Endothelial cell of umbilical vein (primary cell): Measurements from ENCODE around the gene ITPRIP. TPM values are rescaled to one million over a fixed set of nuclear protein-coding genes. Genes with fewer than 3 reads are reported as not detected.

Experiments used
- BruUV-seq: library from RNA; stranded (reverse); fragments of 400-500 nt; replicated peaks from 2 replicates; lab custom pipeline; 2021; lab: Mats Ljungman, UMichigan
- CTCF ChIA-PET: fragments of 300-600, 350-600 bp; sonication (Branson Sonifier 250); formaldehyde crosslinking; loops from one replicate; lab custom pipeline; 2021; ENCODE audit warnings: antibody characterized with exemption, inconsistent platforms; lab: Charles Lee
- POLR2A ChIA-PET: fragments of 300-600, 350-600 bp; sonication (Branson Sonifier 250); formaldehyde crosslinking; loops from one replicate; lab custom pipeline; 2021; ENCODE audit warnings: antibody characterized with exemption, inconsistent platforms; lab: Charles Lee
- DNase-seq: peaks from one replicate; pipeline ENCODE4 v3.0.0-alpha.2; 2011; ENCODE audit warnings: low read depth, low spot score
- FAIRE-seq: peaks from 2 replicates; lab custom pipeline; 2011; peaks lifted over from hg19 to GRCh38; lab: Jason Lieb, UNC
- H2AFZ ChIP-seq: 2 replicates; pipeline ENCODE4 v1.6.0; 2012; ENCODE audit warnings: low read depth, low read length, control low read depth, inconsistent platforms
- H3K27ac ChIP-seq: 2 replicates; pipeline ENCODE4 v1.5.1; 2011; ENCODE audit warnings: low read depth, mild to moderate bottlenecking, control low read depth, low read length, moderate library complexity; ENCODE audit not compliant: insufficient read depth
- H3K27me3 ChIP-seq, 2 experiments: 2 replicates each; pipeline versions ENCODE4 v1.6.0 to v1.6.1; 2011; ENCODE audit warnings: low read length in 2 of 2, mixed read lengths in 1 of 2; ENCODE audit not compliant: control insufficient read depth in 2 of 2, insufficient read depth in 2 of 2
- H3K36me3 ChIP-seq, 2 experiments: 2 replicates in 1 of 2; 3 replicates in 1 of 2; pipeline ENCODE4 v1.5.1; 2011; ENCODE audit warnings: low read length in 2 of 2, mild to moderate bottlenecking in 1 of 2, moderate library complexity in 1 of 2; ENCODE audit not compliant: control insufficient read depth in 2 of 2, insufficient read depth in 2 of 2; ENCODE audit errors: extremely low read depth in 1 of 2
- H3K4me1 ChIP-seq: 3 replicates; pipeline ENCODE4 v1.5.1; 2011; ENCODE audit warnings: mild to moderate bottlenecking, low read length; ENCODE audit not compliant: control insufficient read depth, insufficient read depth; ENCODE audit errors: extremely low read depth
- H3K4me2 ChIP-seq: 2 replicates; pipeline ENCODE4 v1.6.1; 2011; ENCODE audit warnings: low read length, control low read depth, mixed read lengths; ENCODE audit not compliant: insufficient read depth
- H3K4me3 ChIP-seq, 3 experiments: fragments of 200-600 bp in 1 of 3; sonication (generic), shearing (Covaris generic) in 1 of 3; replicated peaks in 1 of 3; 2 replicates each; pipeline ENCODE4 v1.5.1; 2011 to 2016; ENCODE audit warnings: control low read depth in 3 of 3, low read length in 3 of 3, mild to moderate bottlenecking in 2 of 3, inconsistent platforms in 1 of 3, low read depth in 1 of 3, moderate library complexity in 1 of 3; ENCODE audit not compliant: insufficient read depth in 1 of 3
- H3K79me2 ChIP-seq: 2 replicates; pipeline ENCODE4 v1.6.0; 2012; ENCODE audit warnings: low read length, inconsistent platforms; ENCODE audit not compliant: control insufficient read depth, insufficient read depth
- H3K9ac ChIP-seq: replicated peaks from 2 replicates; pipeline ENCODE3; 2011; ENCODE audit warnings: low read length, control low read depth; ENCODE audit not compliant: insufficient read depth; ENCODE audit errors: extremely low read depth
- H3K9me1 ChIP-seq: replicated peaks from 3 replicates; pipeline ENCODE4 v1.6.0; 2011; ENCODE audit warnings: mild to moderate bottlenecking, low read length; ENCODE audit not compliant: control insufficient read depth, insufficient read depth; ENCODE audit errors: extremely low read depth
- H3K9me3 ChIP-seq: replicated peaks from 2 replicates; pipeline ENCODE4 v1.5.1; 2012; ENCODE audit warnings: low read length, inconsistent platforms; ENCODE audit not compliant: control insufficient read depth, insufficient read depth
- H4K20me1 ChIP-seq: replicated peaks from 2 replicates; pipeline ENCODE3; 2011; ENCODE audit warnings: mild to moderate bottlenecking, low read length; ENCODE audit not compliant: control insufficient read depth, insufficient read depth; ENCODE audit errors: extremely low read depth
- CTCF ChIP-seq, 2 donors: IDR thresholded peaks; 1 replicate in 1 of 2; 2 replicates in 1 of 2; pipeline ENCODE4 v1.5.1; 2011; ENCODE audit warnings: low read length in 2 of 2, mild to moderate bottlenecking in 2 of 2, moderate library complexity in 2 of 2, control low read depth in 1 of 2, inconsistent platforms in 1 of 2, low read depth in 1 of 2; ENCODE audit not compliant: insufficient read depth in 1 of 2; ENCODE audit errors: extremely low read depth in 1 of 2
- EZH2 ChIP-seq: IDR thresholded peaks from 2 replicates; pipeline ENCODE4 v1.6.1; 2012; ENCODE audit warnings: borderline replicate concordance, low read depth, mild to moderate bottlenecking, moderate library complexity, low read length, inconsistent platforms; ENCODE audit not compliant: severe bottlenecking
- FOS ChIP-seq: IDR thresholded peaks from 2 replicates; pipeline ENCODE4 v1.6.1; 2011; ENCODE audit warnings: mild to moderate bottlenecking, low read length, moderate library complexity, borderline replicate concordance; ENCODE audit not compliant: insufficient read depth
- GATA2 ChIP-seq: IDR thresholded peaks from 2 replicates; pipeline ENCODE4 v1.7.0; 2011; ENCODE audit warnings: low read depth, mild to moderate bottlenecking, moderate library complexity, mixed read lengths, low read length; ENCODE audit not compliant: insufficient read length, insufficient read depth
- JUN ChIP-seq: IDR thresholded peaks from 2 replicates; pipeline ENCODE4 v1.6.1; 2011; ENCODE audit warnings: borderline replicate concordance, low read depth; ENCODE audit not compliant: insufficient read length, insufficient read depth
- MAX ChIP-seq: IDR thresholded peaks from 2 replicates; pipeline ENCODE4 v1.6.1; 2011; ENCODE audit not compliant: insufficient read depth, insufficient read length
- MYC ChIP-seq: IDR thresholded peaks from one replicate; pipeline ENCODE4 v1.6.1; 2011; ENCODE audit warnings: mild to moderate bottlenecking, low read depth, low read length
- POLR2A ChIP-seq: IDR thresholded peaks from 2 replicates; pipeline ENCODE4 v1.6.1; 2012; ENCODE audit warnings: low read depth, mild to moderate bottlenecking, control low read depth, low read length
- POLR2AphosphoS5 ChIP-seq: IDR thresholded peaks from 2 replicates; pipeline ENCODE4 v1.6.1; 2012; ENCODE audit warnings: low read depth, mild to moderate bottlenecking, control low read depth, low read length, moderate library complexity; ENCODE audit not compliant: insufficient read depth
- dilution Hi-C: fragments of 300-500 bp; cut with MboI; formaldehyde crosslinking; loops from one replicate; pipeline ENCODE4 v1.15.0; 2019; ENCODE audit warnings: low sequenced_read_pairs; ENCODE audit not compliant: extremely low pct_ligation_motif_present
- intact Hi-C: fragments of 100-400 bp; cut with micrococcal nuclease; formaldehyde crosslinking; loops from one replicate; pipeline ENCODE4 v1.10.0; 2022
- polyA plus RNA-seq, 4 experiments: library from polyadenylated mRNA; depleted of rRNA in 3 of 4; stranded (reverse) in 3 of 4; unstranded in 1 of 4; fragments of >200 nt; gene quantifications; 2 replicates each; pipeline versions ENCODE4 v1.2.1 to v1.2.3, GENCODE V29; 2011 to 2012; ENCODE audit warnings: missing spikeins in 1 of 4
- total RNA-seq: library from RNA; stranded (reverse); gene quantifications from 2 replicates; pipeline ENCODE4 v1.2.3, GENCODE V29; 2021

Gene ITPRIP
- total and polyA plus RNA-seq, 2 donors (not counting 3 experiments of a cell fraction or from before 2014, with no cell fraction given) = 31.4 to 33.2 TPM

GRCh38 chr10:104330168-104331110 is 7.8 kb downstream of the ITPRIP start:
- intact Hi-C loops = loop anchor here (1.0 to 10.0 kb wide), 4 partner anchors 9 to 426 kb away; no protein-coding TSS in a partner anchor
- POLR2A ChIA-PET = interaction anchor here (1.2 kb wide), 1 partner anchor 24 kb away, joined by 4 read pairs; no protein-coding TSS in a partner anchor
- Histone ChIP-seq H3K27me3 (no peaks in the 10 kb centered on the region), H3K36me3 (peaks cover 2 to 7% of the 10 kb centered on the region in 2 experiments), H3K4me3 (peak overlapping the region in 1 of 3 experiments; percentile 4), H3K9me1 (no peaks in the 10 kb centered on the region), H3K79me2 (peaks cover 88% of the 10 kb centered on the region), H3K9ac (peak overlapping the region; percentile 89), H3K4me2 (peak overlapping the region; percentile 71), H4K20me1 (no peaks in the 10 kb centered on the region), H3K27ac (peak overlapping the region; percentile 96), H3K4me1 (peaks cover 88% of the 10 kb centered on the region), H2AFZ (no peak overlapping the region), H3K9me3 (no peaks in the 10 kb centered on the region)
- no TSS peak for BruUV-seq
- peak; percentile 33 for FAIRE-seq
- CTCF ChIA-PET = interaction anchor here (0.9 to 3.9 kb wide), 8 partner anchors 9 to 39 kb away, joined by 3 to 33 read pairs (median 6); partner anchors contain the start of gene CFAP58
- DNase-seq = peak; percentile 71
- no peak for TF ChIP-seq POLR2AphosphoS5
- TF ChIP-seq FOS = no peak
- TF ChIP-seq JUN = no peak
- TF ChIP-seq GATA2 = no peak
- no peak for TF ChIP-seq EZH2
- TF ChIP-seq MAX = no peak
- TF ChIP-seq CTCF (IDR thresholded peaks at IDR 0.05; ENCODE audit: extremely low read depth in 1 of 2, insufficient read depth in 1 of 2, low read depth in 1 of 2, low read length in 2 of 2) = no peak
- TF ChIP-seq MYC = no peak
- TF ChIP-seq POLR2A = no peak
- dilution Hi-C loops = no loop called here
